ENCODE measurements around the gene SPATA3. TPM values are rescaled to one million over a fixed set of nuclear protein-coding genes. Genes with fewer than 3 reads are reported as not detected.
A peak's percentile ranks its signal among the peaks of the same experiment; 100 is the strongest.

Gene SPATA3
- total and polyA plus RNA-seq, 4 donors: not detected

- H3K27ac ChIP-seq (ENCODE audit: low read depth in 1 of 2, low read length in 2 of 2): peak overlapping the region; percentile 91 to 96
- peak overlapping the region; percentile 91 to 96 (median 91) for H3K4me3 ChIP-seq (ENCODE audit: low read depth in 1 of 3, low read length in 3 of 3)
- no peaks in the 10 kb centered on the region for H3K9me3 ChIP-seq (ENCODE audit: control insufficient read depth in 4 of 4, low read length in 3 of 4)
- DNase-seq (ENCODE audit: low spot score): no peak
- H3K9ac ChIP-seq (ENCODE audit: low read depth in 1 of 2, low read length in 2 of 2): peak overlapping the region; percentile 88 to 91
- WGBS: 4% methylated on average over 10 of the region's 10 CpGs
- TF ChIP-seq NR2F2 (IDR thresholded peaks at IDR 0.05): no peak
- TF ChIP-seq, protein P1, sequence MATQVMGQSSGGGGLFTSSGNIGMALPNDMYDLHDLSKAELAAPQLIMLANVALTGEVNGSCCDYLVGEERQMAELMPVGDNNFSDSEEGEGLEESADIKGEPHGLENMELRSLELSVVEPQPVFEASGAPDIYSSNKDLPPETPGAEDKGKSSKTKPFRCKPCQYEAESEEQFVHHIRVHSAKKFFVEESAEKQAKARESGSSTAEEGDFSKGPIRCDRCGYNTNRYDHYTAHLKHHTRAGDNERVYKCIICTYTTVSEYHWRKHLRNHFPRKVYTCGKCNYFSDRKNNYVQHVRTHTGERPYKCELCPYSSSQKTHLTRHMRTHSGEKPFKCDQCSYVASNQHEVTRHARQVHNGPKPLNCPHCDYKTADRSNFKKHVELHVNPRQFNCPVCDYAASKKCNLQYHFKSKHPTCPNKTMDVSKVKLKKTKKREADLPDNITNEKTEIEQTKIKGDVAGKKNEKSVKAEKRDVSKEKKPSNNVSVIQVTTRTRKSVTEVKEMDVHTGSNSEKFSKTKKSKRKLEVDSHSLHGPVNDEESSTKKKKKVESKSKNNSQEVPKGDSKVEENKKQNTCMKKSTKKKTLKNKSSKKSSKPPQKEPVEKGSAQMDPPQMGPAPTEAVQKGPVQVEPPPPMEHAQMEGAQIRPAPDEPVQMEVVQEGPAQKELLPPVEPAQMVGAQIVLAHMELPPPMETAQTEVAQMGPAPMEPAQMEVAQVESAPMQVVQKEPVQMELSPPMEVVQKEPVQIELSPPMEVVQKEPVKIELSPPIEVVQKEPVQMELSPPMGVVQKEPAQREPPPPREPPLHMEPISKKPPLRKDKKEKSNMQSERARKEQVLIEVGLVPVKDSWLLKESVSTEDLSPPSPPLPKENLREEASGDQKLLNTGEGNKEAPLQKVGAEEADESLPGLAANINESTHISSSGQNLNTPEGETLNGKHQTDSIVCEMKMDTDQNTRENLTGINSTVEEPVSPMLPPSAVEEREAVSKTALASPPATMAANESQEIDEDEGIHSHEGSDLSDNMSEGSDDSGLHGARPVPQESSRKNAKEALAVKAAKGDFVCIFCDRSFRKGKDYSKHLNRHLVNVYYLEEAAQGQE (IDR thresholded peaks at IDR 0.05): peak; percentile 83
- H3K27me3 ChIP-seq (ENCODE audit: control insufficient read depth in 4 of 4, insufficient read depth in 4 of 4, low read length in 3 of 4): no peaks in the 10 kb centered on the region
- H3K4me1 ChIP-seq (ENCODE audit: control insufficient read depth in 4 of 4, insufficient read depth in 4 of 4, low read length in 3 of 4): peaks cover 4 to 55% (median 49%) of the 10 kb centered on the region in 4 donors
- peaks cover 0 to 4% (median 2%) of the 10 kb centered on the region in 4 donors for H3K36me3 ChIP-seq (ENCODE audit: control insufficient read depth in 4 of 4, insufficient read depth in 3 of 4, low read depth in 1 of 4, low read length in 3 of 4)
Measured at GRCh38 chr2:231057590-231057989, 61.7 kb downstream of the SPATA3 start.

Other genes starting within 250 kb of the SPATA3 start
- gene ITM2C, start 131.2 kb upstream of the SPATA3 start, total RNA-seq: 10 to 100 TPM; 16.7 to 45.2 TPM
- 10 to 100 TPM; 13.6 to 38.5 TPM for gene ITM2C, start 131.2 kb upstream of the SPATA3 start, polyA plus RNA-seq
- gene GPR55, start 70.9 kb upstream of the SPATA3 start, total RNA-seq: under 1 TPM; 0.05 to 0.17 TPM
- gene GPR55, start 70.9 kb upstream of the SPATA3 start, polyA plus RNA-seq: under 1 TPM in 1 of 2 donors, not detected in 1; 0.10 TPM
- gene C2orf72, start 41.4 kb downstream of the SPATA3 start, total RNA-seq: 100 to 1,000 TPM in 1 of 2 donors, 10 to 100 TPM in 1; 74.8 to 141 TPM
- gene C2orf72, start 41.4 kb downstream of the SPATA3 start, polyA plus RNA-seq: 10 to 100 TPM; 33.2 to 94.9 TPM
- gene PSMD1, start 60.7 kb downstream of the SPATA3 start, total RNA-seq: 10 to 100 TPM; 64.9 to 83.3 TPM
- gene PSMD1, start 60.7 kb downstream of the SPATA3 start, polyA plus RNA-seq: 10 to 100 TPM; 31.7 to 71.3 TPM
- gene HTR2B, start 128.9 kb downstream of the SPATA3 start, total RNA-seq: under 1 TPM; 0.09 to 0.33 TPM
- 1 to 10 TPM in 1 of 2 donors, under 1 TPM in 1; 0.92 to 1.0 TPM for gene HTR2B, start 128.9 kb downstream of the SPATA3 start, polyA plus RNA-seq
- gene ARMC9, start 202.5 kb downstream of the SPATA3 start, total RNA-seq: 1 to 10 TPM; 2.2 to 2.3 TPM
- gene ARMC9, start 202.5 kb downstream of the SPATA3 start, polyA plus RNA-seq: 1 to 10 TPM; 1.1 to 1.4 TPM

All from liver (tissue), 9 donors.